Esophagus muscularis mucosa (tissue), 4 donors: Measurements from ENCODE around the gene TRPM3.

ENCODE experiments used
- CTCF ChIP-seq, 3 experiments: fragments of 200-600 bp in 2 of 3; fragments of 450-650 bp in 1 of 3; sonication (generic) in 2 of 3; IDR thresholded peaks; one replicate each; pipeline ENCODE4 v1.5.1; 2017 to 2019; ENCODE audit warnings: antibody characterized with exemption in 3 of 3, mild to moderate bottlenecking in 2 of 3, moderate library complexity in 1 of 3
- EP300 ChIP-seq: sonication (generic); formaldehyde crosslinking; IDR thresholded peaks from one replicate; pipeline ENCODE4 v1.6.1; 2017; ENCODE audit warnings: antibody characterized with exemption
- POLR2A ChIP-seq: fragments of 450-650 bp; IDR thresholded peaks from one replicate; pipeline ENCODE4 v1.6.1; 2017; ENCODE audit warnings: antibody characterized with exemption, moderate library complexity, mild to moderate bottlenecking, low read depth
- POLR2AphosphoS5 ChIP-seq, 2 donors: sonication (generic); formaldehyde crosslinking; IDR thresholded peaks; one replicate each; pipeline ENCODE4 v1.6.1; 2017; ENCODE audit warnings: antibody characterized with exemption in 2 of 2

DNA sequence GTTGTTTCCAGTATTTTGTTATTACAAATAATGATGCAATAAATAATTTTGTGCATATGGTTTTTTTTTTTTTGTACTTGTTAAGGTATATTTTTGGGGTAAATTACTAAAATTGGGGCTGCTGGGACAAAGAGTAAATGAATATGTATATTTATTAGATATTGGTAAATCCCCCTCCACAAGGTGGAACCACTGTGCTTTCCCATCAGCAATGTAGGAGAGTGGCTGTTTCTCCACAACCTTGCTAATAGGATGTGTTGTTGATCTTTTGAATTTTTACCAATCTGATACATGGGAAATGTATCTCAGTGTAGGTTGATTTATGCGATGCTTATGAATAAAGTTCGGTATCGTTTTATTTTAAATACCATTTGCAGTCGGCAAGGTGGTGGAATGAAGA lies 118.1 kb downstream of the TRPM3 start:
- TF ChIP-seq EP300 (no peak), CTCF (IDR thresholded peaks at IDR 0.05) (no peak), POLR2A (no peak), POLR2AphosphoS5 (IDR thresholded peaks at IDR 0.05) (no peak)
